ENCODE data around the gene AP4S1.
"Not testable (repeated sequence)": the region's sequence is repeated elsewhere in the genome, so short reads cannot be mapped to it uniquely, and the experiment has no call there.

The AP4S1 gene

DNA sequence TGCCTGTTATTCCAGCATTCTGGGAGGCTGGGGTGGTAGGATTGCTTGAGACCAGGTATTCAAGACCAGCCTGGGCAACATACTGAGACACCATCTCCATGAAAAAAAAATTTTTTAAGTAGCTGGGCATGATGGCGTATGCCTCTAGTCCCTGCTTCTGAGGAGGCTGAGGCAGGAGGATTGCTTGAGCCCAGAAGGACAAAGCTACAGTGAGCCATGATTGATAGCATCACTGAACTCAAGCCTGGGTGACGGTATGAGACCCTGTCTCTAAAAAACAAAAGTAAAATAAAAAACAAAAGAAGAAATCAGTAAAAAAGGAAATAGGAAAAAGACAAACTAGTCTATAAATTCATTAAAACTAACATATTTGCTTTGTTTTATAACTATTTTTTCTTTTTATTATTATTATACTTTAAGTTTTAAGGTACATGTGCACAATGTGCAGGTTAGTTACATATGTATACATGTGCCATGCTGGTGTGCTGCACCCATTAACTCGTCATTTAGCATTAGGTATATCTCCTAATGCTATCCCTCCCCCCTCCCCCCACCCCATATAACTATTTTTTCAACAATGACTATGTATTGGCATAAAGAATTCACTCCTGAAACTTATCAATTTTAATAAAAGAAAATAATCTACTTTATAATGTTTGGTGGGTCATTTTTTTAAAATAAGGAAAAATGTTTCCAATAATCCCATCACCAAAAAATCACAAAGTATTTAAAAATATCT is 15.4 kb upstream of the AP4S1 start:
- no peak for DNase-seq

DNA sequence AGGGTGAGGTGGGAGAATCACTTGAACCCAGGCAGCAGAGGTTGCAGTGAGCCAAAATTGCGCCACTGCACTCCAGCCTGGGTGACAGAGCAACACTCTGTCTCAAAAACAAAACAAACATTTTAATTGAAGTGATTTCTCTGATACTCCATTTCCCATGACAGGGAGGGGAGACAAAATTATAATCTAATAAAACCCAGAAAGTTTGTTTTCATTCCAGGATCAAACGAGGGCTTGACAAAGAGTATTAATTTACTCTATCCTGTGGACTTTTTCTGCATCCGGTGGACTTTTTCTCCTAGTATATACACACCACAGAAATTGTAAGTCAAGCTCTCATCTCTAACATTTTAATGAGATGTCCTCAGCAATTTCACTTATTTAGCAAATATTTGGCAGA is 14.5 kb upstream of the AP4S1 start:
- DNase-seq = no peak

DNA sequence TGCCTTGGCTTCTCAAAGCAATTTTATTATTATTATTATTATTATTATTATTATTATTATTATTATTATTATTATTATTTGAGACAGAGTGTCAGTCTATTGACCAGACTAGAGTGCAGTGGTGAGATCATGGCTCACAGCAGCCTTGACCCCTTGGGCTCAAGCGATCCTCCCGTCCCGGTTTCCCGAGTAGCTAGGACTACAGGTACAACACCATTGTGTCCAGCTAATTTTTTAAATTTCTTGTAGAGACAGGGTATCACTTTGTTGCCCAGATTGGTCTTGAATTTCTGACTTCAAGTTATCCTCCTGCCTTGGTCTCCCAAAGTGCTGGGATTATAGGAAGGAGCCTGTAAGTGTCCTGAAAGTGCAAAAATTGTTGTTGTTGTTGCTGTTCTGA is 11.6 kb upstream of the AP4S1 start:
- no peak for DNase-seq

DNA sequence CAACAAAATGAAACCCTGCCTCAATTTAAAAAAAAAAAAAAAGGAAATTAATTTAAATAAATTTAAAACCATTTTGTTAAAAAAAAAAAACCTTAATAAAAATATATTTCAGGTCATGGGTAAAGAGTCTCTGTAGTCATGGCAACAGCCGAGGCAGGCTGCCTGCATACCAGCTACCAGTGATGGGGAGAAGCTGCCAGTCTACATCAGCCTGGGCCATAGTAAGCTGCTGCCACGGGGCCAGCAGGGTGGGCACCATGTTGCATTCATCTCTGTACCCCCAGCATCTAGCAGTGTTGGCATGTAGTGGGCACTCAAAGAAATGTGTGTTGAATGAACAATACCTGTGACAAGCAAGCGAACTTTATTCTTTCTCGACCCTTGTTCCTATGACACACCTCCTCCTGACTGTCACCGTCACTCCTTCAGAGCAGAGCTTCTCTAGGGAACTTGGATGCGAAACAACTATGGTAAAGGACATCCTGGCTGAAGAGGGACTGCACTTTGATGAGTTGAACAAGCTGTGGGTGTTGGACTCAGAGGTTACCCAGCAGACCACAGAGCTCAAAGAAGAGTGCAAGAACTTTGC is 7.3 kb upstream of the AP4S1 start:
- no peak for DNase-seq

DNA sequence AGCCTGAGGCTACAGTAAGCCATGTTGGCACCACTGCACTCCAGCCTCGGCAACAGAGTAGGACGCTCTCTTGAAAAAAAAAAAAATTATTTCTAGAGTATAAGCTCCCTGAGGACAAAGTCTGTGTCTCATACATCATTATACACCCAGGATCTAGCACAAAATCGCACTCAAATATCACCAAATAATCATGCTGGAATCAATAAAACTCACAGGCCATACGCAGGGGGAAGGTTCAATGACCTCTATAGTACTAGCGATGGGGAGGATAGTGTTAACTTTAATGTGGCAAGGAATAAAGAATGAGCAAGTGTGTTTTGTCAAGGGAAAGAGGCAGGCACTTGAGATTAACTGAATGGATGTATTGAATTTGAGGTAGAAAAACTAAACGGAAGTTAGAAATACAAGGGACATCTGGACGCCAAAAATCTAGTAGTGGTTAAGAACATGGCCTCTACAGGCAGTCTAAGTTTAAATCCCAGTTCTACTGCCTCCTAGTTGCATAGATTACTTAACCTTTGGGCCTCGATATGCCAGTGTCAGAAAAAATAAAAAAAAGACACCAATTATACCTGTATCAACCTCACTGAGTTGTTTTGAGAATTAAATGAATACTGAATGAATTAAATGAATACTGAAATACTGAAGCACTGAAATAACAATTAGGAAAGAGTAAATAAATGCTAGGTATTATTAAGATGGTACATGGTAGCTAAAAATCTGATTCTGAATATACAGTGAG is 4.4 kb upstream of the AP4S1 start:
- no peak for DNase-seq

DNA sequence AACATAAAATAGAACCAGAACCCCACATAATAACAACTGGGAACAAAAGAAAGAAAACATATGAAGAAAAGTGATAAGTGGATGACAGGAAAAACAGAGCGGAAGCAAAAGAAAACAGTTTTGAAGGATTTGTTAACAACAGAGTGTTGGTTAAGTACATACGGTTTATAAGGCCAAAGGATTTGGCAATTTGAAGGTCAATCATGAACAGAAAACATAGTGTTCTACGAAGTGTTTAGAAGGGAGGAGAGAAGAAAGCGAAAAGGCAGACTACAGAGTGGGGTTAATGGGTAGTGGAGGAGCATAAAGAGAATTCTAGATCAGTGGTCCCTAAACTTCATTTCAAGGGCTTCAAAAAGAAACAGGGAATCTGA is 3.9 kb upstream of the AP4S1 start:
- no peak for DNase-seq

DNA sequence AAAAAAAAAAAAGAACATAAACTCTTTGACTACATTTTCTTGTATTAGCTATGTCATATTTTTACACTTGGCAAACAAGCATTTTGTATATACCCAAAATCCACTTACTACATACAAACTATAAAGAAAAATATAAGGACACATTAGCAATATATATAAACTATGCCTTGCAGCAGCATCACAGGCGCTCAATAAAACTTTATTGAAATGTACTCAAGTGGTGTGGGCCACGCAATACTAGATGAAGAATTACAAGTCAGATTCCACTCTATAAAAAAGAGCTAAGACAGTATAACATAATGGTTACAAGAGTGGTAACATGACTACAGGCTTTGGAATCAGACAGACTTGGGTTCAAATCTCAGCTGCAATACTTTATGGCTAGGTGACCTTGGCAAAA is 3.1 kb upstream of the AP4S1 start:
- no peak for DNase-seq

DNA sequence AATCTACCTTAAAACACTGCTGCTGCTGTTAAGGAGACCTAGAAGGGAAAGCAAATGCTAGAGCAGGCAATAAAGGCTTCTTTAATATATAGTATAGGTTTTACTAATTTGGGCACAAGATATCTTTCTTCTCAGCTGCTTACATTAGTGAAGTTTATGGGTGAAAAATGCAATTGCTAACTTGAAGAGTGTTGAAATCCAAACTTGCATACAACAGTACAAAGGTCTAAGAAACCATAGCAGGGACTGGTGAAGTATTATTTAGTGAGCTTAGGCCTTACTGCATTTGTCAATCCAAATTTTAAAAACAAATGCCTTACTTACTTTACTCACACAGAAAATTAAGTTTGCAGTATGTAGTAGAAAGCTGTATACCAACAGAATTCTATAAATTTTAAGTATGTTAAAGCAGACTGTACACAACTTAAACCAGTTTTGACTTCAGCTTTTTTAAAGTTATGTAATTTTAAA is 1.4 kb upstream of the AP4S1 start:
- peak; percentile 7 to 13 for DNase-seq

DNA sequence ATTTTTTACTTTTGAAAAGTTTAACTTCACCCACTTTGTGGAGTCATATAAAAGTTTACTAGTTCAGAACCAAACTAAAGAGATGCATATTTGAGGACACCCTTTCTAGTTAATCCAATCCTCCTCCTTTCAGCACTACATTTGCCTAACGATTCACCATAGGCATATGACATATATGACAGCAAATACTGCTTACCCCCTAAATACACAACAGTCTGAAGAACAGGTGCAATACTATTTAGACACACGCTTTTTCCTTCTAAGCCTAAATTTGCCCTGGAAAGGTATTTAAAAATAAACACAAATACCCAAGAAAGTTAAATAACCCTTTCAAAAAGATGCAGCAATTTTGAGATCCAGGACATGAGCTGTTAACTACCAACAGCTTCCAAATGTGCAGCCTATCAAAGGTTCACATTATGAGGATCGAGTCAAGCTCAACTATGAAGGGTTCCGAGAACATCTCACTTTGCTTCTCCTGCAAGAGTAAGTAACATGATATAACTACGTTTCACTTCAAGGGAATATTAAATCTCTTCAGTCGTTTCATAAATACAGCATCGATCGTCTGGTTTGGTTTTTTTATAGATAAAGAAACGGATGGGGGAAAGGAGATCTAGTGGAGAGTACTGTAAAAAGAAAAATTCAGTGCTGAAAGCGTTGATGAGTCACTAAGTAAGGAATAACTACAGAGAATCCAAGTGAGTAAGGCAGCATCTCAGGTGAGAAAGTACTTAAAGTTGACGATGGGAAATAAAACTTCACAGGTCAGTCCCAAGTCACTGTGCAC is 677 bp upstream of the AP4S1 start:
- no peak for DNase-seq

DNA sequence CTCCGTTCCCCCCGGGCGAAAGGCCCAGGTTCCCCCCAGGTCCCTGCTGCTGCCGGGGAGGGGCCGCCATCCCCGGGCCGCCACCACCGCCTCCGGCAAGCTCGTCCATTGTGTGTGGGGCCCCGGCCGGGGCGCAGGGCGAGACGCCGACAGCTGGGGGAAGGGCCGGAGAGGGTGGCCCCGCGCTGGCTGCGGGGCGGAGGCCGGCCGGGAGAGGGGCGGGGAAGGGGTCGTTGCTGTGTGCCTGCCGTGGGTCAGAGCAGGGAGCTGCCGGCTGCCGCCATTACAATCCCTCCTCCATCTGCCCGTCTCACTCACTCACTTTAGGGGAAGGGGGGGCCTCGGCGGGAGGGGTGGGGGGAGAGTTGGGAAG is 614 bp downstream of the AP4S1 start, which contains the start of gene STRN3:
STRN3 (minus strand) TSS at position 303 of the 373 bp plus-strand sequence; CDS start at position 109, 194 bp downstream.
- DNase-seq = no peak

DNA sequence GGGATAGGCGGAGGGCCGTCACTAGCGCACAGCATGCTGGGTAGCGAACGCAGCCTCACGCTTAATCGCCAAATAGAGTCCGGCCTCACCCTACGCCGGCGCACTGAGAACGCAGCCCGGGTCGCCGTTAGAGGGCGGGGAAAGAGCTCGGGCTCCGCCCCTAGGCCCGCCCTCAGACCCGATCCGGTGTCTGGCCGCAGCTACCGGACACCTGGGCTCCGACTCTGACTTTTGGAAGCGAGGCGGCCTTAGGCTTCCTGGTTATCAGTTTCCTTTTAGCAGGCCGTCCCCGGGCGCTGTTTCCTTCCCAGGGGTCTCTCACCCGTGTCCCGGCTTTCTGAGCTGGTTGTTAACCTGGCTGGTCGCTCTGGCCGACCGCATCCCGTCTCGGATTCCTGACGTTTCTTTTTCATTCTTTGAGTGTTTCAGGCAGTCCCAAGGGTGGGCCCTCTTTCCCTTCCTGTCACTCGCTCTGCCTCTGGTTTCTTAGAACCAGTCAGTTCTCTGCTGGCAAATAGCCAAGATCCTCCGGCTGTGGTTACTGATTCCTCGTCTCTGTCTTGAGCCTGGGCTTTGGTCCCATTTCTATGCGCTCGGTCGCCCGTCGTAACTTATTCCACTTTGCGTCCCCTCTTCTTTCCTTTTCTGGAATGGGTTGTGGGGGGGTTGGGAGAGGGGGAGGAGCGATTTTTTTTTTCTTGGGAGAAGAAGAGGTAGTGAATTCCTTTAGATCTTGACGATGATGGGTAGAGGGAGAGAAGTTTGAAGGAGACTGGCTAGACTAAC is 1.2 kb downstream of the AP4S1 start:
- DNase-seq = peak; percentile 87 to 88

DNA sequence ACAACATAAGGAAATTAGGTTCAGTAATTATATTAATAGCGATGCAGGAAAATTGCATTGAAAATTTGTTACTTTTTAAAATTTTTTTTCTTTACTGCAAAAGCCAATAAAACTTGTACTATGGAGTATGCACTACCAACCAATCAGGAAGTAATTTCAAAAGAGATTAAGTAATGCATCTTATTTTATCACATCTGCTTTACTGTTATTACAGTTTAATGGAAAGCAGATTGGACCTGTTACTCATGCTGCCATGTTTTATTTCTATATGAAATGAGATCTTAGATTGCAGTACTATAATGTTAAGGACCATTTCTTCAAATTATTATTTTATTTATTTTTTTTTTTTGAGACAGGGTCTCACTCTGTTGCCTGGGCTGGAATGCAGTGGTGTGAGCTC is 2.4 kb downstream of the AP4S1 start:
- peak in 1 of 2 experiments; percentile 4 for DNase-seq

DNA sequence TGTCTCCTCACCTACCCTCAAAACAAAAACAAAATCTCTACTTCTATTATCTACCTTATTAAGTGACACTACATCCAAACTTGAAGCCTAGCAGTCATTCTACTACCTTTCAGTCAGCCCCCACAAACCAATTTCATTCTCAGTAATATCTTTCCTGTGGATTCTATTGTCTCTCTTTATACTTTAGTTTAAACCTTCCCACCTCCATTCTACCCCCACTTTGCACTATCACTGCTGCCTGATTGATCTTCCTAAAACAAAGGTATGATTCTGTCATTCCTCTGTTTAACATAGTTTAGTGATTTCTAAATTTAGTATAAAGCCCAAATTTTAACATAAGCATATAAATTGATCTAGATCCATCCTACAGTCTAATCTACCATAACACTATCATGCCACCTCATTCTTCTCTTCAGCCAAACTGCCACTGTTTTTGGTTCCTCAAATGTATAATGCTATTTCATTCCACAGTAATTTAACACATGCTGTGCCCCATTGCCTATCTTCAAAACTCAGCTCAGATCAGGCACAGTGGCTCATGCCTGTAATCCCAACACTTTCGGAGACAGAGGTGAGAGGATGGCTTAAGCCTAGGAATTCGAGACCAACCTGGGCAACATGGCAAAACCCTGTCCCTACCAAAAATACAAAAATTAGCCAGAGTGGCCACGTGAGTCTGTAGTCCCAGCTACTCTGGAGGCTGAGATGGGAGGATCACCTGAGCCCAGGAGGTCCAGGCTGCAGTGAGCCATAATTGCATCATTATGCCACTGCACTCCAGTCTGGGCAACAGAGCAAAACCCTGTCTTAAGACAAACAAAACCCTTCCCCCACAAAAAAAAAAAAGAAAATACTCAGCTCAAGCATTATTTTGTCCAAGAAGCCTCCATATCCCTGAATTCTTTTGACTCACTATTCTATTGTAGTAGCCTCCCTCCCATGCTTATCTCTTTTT is 3.8 kb downstream of the AP4S1 start:
- DNase-seq = peak in 1 of 2 experiments; percentile 26

DNA sequence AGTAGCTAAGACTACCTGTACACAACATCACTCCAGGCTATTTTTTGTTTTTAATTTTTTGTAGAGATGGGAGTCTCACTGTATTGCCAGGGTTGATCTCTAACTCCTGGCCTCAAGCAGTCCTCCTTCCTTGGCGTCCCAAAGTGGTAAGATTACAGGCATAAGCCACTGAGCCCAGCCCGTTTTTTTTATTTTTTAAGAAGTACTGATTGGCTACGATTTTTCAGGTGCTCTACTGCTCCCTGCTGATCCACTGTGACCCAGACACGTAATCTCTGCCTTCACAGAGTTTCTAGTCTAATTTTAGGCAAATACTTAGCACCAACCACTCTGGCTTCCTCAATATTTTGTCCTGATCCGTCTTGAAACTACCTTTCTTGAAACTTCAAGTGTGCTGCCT is 5.0 kb downstream of the AP4S1 start:
- DNase-seq = no peak

DNA sequence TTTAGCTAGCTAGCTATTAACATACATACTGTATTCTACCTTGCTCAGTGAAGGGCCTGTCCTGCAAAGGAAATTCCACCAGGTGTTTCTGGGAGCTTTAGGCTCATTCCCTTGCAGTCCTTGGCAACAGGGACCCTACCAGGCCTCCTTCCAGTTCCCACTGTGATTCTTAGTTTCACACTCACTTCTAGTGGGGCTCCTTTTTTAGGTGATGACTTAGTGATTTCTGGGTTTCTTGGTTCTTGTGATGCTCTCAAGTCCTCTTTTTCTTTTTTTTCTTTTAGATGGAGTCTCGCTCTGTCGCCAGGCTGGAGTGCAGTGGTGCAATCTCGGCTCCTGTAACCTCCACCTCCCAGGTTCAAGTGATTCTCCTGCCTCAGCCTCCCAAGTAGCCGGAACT is 11.1 kb downstream of the AP4S1 start:
- DNase-seq = no peak

DNA sequence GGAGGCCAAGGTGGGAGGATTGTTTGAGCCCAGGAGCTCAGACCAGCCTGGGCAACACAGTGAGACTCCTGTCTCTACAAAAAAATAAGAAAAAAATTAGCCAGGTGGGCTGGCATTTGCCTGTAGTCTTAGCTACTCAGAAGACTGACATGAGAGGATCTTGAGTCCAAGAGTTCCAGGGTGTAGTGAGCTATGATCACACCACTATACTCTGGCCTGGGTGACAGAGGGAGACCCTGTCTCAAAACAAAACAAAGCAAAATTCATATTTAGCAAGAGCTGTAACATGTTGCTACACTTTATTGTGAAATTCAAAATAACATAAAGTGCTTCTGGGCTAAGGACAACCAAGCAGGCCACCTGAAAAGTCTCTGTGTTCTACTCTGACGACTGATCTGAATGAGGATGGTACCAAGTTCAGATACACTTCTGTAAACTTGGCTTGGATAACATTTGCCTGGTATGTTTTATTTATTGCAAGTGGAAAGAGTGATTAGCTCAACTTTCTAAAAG is 12.3 kb downstream of the AP4S1 start:
- peak in 1 of 2 experiments; percentile 6 for DNase-seq

DNA sequence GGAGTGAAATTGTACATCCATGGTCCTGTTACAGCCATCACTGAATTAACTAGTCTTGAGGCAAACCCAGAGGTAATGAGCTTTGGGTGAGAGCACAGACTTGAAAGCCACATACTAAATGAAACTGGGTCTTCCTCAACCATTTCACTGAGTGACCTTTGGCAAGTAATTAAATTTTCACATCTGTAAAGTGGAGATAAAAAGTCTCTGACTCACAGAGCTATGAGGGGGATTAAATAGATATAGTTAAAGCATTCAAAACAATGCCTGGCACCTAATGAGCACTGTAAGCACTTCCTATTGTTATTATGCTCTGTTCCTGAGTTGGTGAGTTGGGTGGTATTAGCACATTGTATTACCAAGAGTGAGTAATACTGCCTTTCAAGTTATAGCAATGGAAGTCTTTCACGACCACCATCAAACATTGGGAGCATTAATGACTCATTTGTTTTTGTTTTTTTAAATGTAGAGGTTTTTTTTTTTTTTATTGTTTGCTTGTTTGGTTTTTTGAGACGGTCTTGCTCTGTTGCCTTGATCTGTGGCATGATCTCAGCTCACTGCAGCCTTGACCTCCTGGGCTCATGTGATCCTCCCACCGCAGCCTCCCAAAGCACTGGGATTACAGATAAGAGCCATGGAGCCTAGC is 13.2 kb downstream of the AP4S1 start:
- DNase-seq = no peak

DNA sequence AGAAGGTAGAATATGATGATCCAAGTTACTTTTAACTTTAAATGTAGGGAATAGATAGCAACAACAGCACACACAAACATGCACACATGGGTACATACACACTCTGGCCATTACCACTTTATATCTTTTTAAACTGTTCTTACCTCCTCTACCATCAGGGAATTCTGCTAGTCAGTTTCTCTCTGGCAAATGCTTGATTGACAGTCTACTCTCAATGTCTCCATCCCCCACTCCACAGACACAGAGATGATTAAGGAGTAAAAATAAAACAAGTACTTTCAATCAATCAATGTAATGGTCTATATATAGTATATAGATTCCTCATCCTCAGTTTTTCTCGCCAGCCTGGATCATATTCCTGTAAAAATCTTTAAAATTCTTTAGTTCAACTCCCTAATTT is 16.9 kb downstream of the AP4S1 start:
- DNase-seq = no peak

DNA sequence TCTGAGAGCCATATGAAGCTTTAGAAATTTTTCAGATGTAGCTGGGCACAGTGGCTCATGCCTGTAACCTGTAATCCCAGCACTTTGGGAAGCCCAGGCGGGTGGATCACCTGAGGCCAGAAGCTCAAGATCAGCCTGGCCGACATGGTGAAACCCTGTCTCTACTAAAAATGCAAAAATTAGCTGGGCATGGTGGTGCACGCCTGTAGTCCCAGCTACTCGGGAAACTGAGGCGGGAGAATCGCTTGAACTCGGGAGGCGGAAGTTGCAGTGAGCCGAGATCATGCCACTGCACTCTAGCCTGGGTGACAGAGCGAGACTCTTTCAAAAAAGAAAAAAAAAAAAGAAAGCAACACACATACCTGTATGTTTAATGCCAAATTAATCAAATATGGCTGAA is 17.4 kb downstream of the AP4S1 start:
- DNase-seq = not testable (repeated sequence)

DNA sequence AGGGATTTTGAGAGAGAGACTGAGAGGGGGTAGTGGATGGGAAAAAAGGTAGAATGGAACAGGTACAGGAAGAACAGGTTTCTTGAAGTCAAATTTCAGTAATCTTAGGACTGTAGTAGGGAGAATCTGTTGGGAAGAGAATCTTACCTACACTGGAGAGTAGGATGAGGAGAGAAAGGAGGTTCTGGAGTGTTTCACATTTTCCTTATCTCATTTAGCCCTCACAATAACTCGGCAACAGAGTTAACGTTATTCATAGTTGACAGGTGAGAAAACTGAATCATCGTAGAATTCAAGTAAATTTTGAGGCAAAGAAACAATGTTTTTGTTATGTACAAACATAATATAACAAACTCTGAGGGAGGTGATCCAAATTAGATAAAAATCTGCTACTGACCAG is 17.9 kb downstream of the AP4S1 start:
- no peak for DNase-seq

Data from AML-193 (cell line).